ENCODE data around the gene TMEM125. TPM values are rescaled to one million over a fixed set of nuclear protein-coding genes. Genes with fewer than 3 reads are reported as not detected.

The TMEM125 gene
- polyA plus RNA-seq, 2 donors, result 10.9 to 11.7 TPM

DNA sequence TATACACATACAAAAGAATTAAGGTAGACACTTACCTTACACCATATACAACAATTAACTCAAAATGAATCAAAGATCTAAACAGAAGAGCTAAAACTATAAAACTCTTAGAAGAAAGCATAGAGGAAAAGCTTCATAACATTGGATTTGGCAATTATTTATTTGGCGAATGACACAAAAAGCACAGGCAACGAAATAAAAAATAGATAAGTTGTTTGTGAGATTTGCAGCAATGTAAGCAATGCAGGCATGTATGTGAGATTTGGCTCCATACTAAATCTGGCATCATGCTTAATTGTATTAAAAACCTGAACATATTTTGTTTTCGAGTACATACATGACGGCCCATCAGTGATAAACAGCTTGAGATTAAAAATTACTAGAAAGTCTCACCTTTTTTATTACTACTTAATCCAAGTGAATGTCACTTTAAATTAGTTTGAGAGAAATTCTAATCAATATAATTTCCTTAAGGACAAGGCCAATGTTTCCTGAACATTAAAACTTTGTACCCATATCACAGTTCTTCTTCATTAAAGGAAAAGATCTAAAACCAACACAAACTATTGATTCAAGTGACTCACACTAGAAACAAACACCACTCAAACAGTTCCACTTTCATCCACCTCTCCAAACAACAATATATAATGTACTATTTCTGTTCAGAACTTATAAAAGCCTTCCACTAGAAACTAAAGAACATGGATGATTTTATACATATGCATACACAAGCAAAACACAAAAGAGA lies 23.1 kb upstream of the TMEM125 start:
- 87 to 94% methylated on average over 4 of the region's 4 CpGs for WGBS, 2 donors
- Histone ChIP-seq H3K36me3 (ENCODE audit: control insufficient read depth in 2 of 2, insufficient read depth in 2 of 2, low read length in 1 of 2) (no peaks in the 10 kb centered on the region), H3K4me3 (ENCODE audit: low read depth in 1 of 2, low read length in 2 of 2) (no peak overlapping the region), H3K27ac (ENCODE audit: low read depth in 2 of 2, low read length in 1 of 2) (no peak overlapping the region), H3K27me3 (ENCODE audit: control insufficient read depth in 1 of 2, insufficient read depth in 2 of 2, low read length in 2 of 2) (no peaks in the 10 kb centered on the region), H3K9me3 (ENCODE audit: control insufficient read depth in 2 of 2, insufficient read depth in 1 of 2, low read depth in 1 of 2, low read length in 1 of 2) (no peaks in the 10 kb centered on the region), H3K4me1 (ENCODE audit: control insufficient read depth in 2 of 2, insufficient read depth in 2 of 2, low read length in 1 of 2) (no peaks in the 10 kb centered on the region)

DNA sequence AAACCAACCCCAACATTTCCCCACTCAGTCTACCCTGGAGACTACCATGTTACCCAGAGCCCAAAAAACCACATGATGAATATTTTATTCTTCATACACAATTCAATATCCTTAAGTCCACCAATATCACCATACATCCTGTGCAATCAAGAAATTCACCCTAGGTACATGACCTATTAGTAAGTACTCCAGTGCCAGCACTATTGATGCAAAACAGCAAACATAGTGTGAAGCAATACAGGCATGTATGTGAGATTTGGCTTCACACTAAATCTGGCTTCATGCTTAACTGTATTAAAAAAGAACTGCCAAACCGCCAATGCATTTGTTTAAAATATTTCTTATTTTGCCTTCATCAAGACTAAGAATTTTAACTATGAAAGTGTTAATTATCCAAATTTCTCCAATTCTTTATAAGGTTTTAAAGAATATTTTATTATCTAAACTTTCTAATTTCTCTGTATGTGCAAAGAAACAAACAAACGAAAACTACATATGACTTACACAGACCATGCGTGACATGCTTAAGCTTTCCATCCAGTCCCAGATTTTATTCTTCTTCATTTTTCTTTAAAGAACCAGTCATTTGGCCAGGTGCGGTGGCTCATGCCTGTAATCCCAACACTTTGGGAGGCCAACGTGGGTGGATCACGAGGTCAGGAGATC lies 22.4 kb upstream of the TMEM125 start:
- Histone ChIP-seq H3K27me3 (ENCODE audit: control insufficient read depth in 1 of 2, insufficient read depth in 2 of 2, low read length in 2 of 2) (no peaks in the 10 kb centered on the region), H3K9me3 (ENCODE audit: control insufficient read depth in 2 of 2, insufficient read depth in 1 of 2, low read depth in 1 of 2, low read length in 1 of 2) (no peaks in the 10 kb centered on the region), H3K4me1 (ENCODE audit: control insufficient read depth in 2 of 2, insufficient read depth in 2 of 2, low read length in 1 of 2) (no peaks in the 10 kb centered on the region), H3K27ac (ENCODE audit: low read depth in 2 of 2, low read length in 1 of 2) (no peak overlapping the region), H3K4me3 (ENCODE audit: low read depth in 1 of 2, low read length in 2 of 2) (no peak overlapping the region), H3K36me3 (ENCODE audit: control insufficient read depth in 2 of 2, insufficient read depth in 2 of 2, low read length in 1 of 2) (no peaks in the 10 kb centered on the region)
- WGBS, 2 donors, result 78 to 84% methylated on average over 6 of the region's 6 CpGs

DNA sequence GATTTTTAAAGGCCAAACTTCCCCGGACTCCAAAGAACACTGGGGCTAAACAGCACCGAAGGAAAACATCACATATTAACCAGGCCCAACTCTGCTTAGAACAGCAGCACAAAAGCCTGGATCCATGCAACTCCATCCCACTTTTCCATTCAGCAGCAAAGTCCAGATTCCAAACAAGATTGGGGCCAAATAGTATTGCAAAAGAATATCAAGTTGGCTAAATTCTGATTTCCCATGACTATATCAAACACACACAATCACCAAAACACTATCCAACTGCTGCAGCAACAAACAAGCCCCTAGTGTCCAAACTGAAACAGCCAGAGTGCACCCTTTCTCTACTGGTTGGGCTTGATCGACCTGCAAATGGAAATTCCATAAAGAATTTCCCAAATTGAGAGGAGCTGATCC lies 19.4 kb upstream of the TMEM125 start:
- WGBS, 2 donors, result 81 to 88% methylated on average over 3 of the region's 3 CpGs
- H3K4me1 ChIP-seq (ENCODE audit: control insufficient read depth in 2 of 2, insufficient read depth in 2 of 2, low read length in 1 of 2), result no peaks in the 10 kb centered on the region
- H3K4me3 ChIP-seq (ENCODE audit: low read depth in 1 of 2, low read length in 2 of 2), result no peak overlapping the region

DNA sequence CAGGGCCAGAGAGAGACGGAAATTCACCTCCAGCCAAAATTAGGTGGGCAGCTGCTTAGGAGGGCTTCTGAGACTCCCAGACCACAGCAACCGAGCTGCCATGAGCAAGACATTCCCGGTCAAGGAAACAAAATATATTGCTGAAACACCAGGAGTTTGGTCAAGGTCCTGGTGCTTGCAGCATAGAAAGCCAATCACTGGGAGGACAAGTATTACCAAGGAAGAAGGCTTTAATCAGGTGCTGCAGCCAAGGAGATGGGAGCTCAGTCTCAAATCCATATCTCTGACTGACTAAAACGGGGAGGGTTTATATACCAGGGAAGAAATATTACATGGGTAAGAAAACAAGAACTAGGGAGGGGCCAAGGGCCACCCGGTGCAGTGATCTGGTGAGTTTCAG lies 18.8 kb upstream of the TMEM125 start:
- H3K4me1 ChIP-seq (ENCODE audit: control insufficient read depth in 2 of 2, insufficient read depth in 2 of 2, low read length in 1 of 2), result peaks cover 0 to 6% of the 10 kb centered on the region in 2 donors
- WGBS, 2 donors, result 90 to 91% methylated on average over 5 of the region's 5 CpGs
- no peak overlapping the region for H3K27ac ChIP-seq (ENCODE audit: low read depth in 2 of 2, low read length in 1 of 2)
- no peaks in the 10 kb centered on the region for H3K9me3 ChIP-seq (ENCODE audit: control insufficient read depth in 2 of 2, insufficient read depth in 1 of 2, low read depth in 1 of 2, low read length in 1 of 2)
- no peaks in the 10 kb centered on the region for H3K27me3 ChIP-seq (ENCODE audit: control insufficient read depth in 1 of 2, insufficient read depth in 2 of 2, low read length in 2 of 2)
- H3K4me3 ChIP-seq (ENCODE audit: low read depth in 1 of 2, low read length in 2 of 2), result no peak overlapping the region
- no peaks in the 10 kb centered on the region for H3K36me3 ChIP-seq (ENCODE audit: control insufficient read depth in 2 of 2, insufficient read depth in 2 of 2, low read length in 1 of 2)

More for the DNA sequence above, 19.4 kb upstream of the TMEM125 start:
- H3K27me3 ChIP-seq (ENCODE audit: control insufficient read depth in 1 of 2, insufficient read depth in 2 of 2, low read length in 2 of 2), result no peaks in the 10 kb centered on the region
- H3K9me3 ChIP-seq (ENCODE audit: control insufficient read depth in 2 of 2, insufficient read depth in 1 of 2, low read depth in 1 of 2, low read length in 1 of 2), result no peaks in the 10 kb centered on the region
- no peaks in the 10 kb centered on the region for H3K36me3 ChIP-seq (ENCODE audit: control insufficient read depth in 2 of 2, insufficient read depth in 2 of 2, low read length in 1 of 2)
- H3K27ac ChIP-seq (ENCODE audit: low read depth in 2 of 2, low read length in 1 of 2), result no peak overlapping the region

DNA sequence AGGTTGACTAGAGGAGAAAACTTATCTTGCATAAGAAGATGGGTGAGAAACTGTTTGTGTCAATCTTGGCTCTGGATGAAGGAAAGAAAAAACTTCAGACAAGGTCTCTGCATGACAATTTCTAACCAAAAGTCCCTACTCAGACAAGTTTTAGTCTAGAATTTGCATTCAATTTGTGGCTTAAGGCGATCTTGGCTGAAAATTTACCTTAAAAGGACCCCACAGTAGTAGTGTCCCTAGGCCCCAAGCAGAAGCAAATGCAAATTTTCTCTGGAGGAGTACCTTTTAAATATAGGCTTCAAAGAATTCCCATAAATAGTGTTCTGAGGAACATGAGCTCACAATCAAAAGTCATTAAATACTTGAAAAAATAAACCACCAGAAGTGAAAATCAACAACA lies 17.6 kb upstream of the TMEM125 start:
- Histone ChIP-seq H3K9me3 (ENCODE audit: control insufficient read depth in 2 of 2, insufficient read depth in 1 of 2, low read depth in 1 of 2, low read length in 1 of 2) (no peaks in the 10 kb centered on the region), H3K27me3 (ENCODE audit: control insufficient read depth in 1 of 2, insufficient read depth in 2 of 2, low read length in 2 of 2) (no peaks in the 10 kb centered on the region), H3K4me3 (ENCODE audit: low read depth in 1 of 2, low read length in 2 of 2) (no peak overlapping the region), H3K36me3 (ENCODE audit: control insufficient read depth in 2 of 2, insufficient read depth in 2 of 2, low read length in 1 of 2) (no peaks in the 10 kb centered on the region), H3K27ac (ENCODE audit: low read depth in 2 of 2, low read length in 1 of 2) (no peak overlapping the region), H3K4me1 (ENCODE audit: control insufficient read depth in 2 of 2, insufficient read depth in 2 of 2, low read length in 1 of 2) (peaks cover 0 to 9% of the 10 kb centered on the region in 2 donors)
- WGBS, 2 donors, result 83 to 93% methylated on average over 1 of the region's 1 CpG

DNA sequence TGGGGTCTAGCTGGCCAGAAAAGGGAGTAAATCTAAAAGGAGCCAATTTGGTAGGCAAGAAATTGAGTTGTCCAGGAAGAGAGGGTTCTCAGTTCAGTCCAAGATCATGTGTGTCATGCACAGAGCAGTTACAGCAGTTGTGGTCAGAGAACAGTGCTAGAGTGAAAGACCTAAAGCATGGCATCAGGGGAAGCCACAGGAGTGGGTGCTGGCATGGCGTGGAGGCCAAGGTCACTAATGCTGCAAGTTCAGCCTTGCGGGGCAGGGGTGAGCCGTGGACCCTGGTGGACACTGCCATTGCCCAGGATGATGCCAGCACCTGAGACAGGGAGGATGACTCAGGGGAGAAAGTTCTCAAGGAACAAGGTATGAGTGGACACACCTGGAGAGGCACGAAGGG lies 16.6 kb upstream of the TMEM125 start:
- no peaks in the 10 kb centered on the region for H3K27me3 ChIP-seq (ENCODE audit: control insufficient read depth in 1 of 2, insufficient read depth in 2 of 2, low read length in 2 of 2)
- H3K4me3 ChIP-seq (ENCODE audit: low read depth in 1 of 2, low read length in 2 of 2), result no peak overlapping the region
- H3K4me1 ChIP-seq (ENCODE audit: control insufficient read depth in 2 of 2, insufficient read depth in 2 of 2, low read length in 1 of 2), result peaks cover 0 to 11% of the 10 kb centered on the region in 2 donors
- no peaks in the 10 kb centered on the region for H3K36me3 ChIP-seq (ENCODE audit: control insufficient read depth in 2 of 2, insufficient read depth in 2 of 2, low read length in 1 of 2)
- 90 to 92% methylated on average over 4 of the region's 4 CpGs for WGBS, 2 donors
- no peaks in the 10 kb centered on the region for H3K9me3 ChIP-seq (ENCODE audit: control insufficient read depth in 2 of 2, insufficient read depth in 1 of 2, low read depth in 1 of 2, low read length in 1 of 2)
- H3K27ac ChIP-seq (ENCODE audit: low read depth in 2 of 2, low read length in 1 of 2), result no peak overlapping the region

DNA sequence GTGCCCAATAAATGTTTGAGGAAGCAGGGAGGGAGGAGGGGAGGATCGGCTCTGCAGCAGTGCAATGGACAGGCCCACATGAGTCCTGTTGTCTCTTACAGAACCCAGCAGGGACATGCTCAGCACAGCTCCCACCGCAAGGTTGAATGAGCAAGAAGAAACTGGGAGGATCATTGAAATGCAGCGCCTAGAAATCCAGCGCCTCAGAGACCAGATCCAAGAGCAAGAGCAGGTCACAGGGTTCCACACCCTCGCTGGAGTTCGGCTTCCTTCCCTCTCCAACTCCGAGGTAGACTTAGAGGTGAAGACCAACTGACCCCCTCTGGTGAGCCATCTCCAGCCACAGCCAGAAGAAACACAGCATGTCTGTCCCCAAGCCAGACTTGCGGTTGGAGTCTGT lies 15.9 kb upstream of the TMEM125 start:
- Histone ChIP-seq H3K4me1 (ENCODE audit: control insufficient read depth in 2 of 2, insufficient read depth in 2 of 2, low read length in 1 of 2) (peaks cover 0 to 11% of the 10 kb centered on the region in 2 donors), H3K4me3 (ENCODE audit: low read depth in 1 of 2, low read length in 2 of 2) (no peak overlapping the region), H3K36me3 (ENCODE audit: control insufficient read depth in 2 of 2, insufficient read depth in 2 of 2, low read length in 1 of 2) (no peaks in the 10 kb centered on the region), H3K9me3 (ENCODE audit: control insufficient read depth in 2 of 2, insufficient read depth in 1 of 2, low read depth in 1 of 2, low read length in 1 of 2) (no peaks in the 10 kb centered on the region), H3K27ac (ENCODE audit: low read depth in 2 of 2, low read length in 1 of 2) (no peak overlapping the region), H3K27me3 (ENCODE audit: control insufficient read depth in 1 of 2, insufficient read depth in 2 of 2, low read length in 2 of 2) (no peaks in the 10 kb centered on the region)
- WGBS, 2 donors, result 84 to 89% methylated on average over 8 of the region's 8 CpGs

DNA sequence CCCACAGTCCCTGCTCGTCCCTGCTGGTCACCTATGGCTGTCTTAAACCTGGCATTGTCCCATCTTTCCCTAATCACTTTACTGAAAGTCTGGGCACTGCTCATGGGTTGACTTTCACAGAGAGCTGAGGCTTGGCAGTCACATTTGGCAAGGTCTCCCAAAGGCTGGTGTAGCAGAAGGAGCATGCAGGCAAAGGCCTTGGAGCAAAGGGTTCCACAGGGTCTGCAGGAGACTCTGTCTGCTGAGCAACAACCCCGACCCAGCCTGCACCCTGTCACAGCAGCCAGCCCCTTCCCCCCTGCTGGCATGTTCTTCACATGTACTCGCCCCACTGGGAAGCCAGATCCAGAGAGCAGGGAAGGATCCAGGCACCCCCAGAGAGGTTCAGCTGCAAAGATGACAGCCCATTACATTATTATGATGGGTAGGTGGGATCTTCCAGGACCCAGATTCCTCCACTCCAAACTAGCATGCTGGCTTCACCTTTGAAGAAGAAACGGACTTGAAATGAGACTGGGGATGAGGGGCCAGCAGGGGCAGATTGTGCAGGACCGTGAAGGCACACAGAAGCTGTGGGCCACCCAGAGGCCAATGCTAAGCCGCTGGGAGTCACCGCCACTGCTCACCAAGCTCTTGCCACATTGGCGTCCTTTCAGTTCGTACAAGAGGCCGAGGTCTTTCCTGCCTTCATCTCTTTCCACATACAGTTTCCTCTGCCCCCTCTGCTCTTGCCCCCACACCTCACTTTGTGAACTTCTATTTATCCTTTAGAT lies 14.2 kb upstream of the TMEM125 start:
- Histone ChIP-seq H3K9me3 (ENCODE audit: control insufficient read depth in 2 of 2, insufficient read depth in 1 of 2, low read depth in 1 of 2, low read length in 1 of 2) (no peaks in the 10 kb centered on the region), H3K4me1 (ENCODE audit: control insufficient read depth in 2 of 2, insufficient read depth in 2 of 2, low read length in 1 of 2) (peaks cover 0 to 11% of the 10 kb centered on the region in 2 donors), H3K27me3 (ENCODE audit: control insufficient read depth in 1 of 2, insufficient read depth in 2 of 2, low read length in 2 of 2) (no peaks in the 10 kb centered on the region), H3K36me3 (ENCODE audit: control insufficient read depth in 2 of 2, insufficient read depth in 2 of 2, low read length in 1 of 2) (no peaks in the 10 kb centered on the region), H3K4me3 (ENCODE audit: low read depth in 1 of 2, low read length in 2 of 2) (no peak overlapping the region), H3K27ac (ENCODE audit: low read depth in 2 of 2, low read length in 1 of 2) (peak overlapping the region in 1 of 2 donors; percentile 70)
- 68 to 73% methylated on average over 10 of the region's 10 CpGs for WGBS, 2 donors

DNA sequence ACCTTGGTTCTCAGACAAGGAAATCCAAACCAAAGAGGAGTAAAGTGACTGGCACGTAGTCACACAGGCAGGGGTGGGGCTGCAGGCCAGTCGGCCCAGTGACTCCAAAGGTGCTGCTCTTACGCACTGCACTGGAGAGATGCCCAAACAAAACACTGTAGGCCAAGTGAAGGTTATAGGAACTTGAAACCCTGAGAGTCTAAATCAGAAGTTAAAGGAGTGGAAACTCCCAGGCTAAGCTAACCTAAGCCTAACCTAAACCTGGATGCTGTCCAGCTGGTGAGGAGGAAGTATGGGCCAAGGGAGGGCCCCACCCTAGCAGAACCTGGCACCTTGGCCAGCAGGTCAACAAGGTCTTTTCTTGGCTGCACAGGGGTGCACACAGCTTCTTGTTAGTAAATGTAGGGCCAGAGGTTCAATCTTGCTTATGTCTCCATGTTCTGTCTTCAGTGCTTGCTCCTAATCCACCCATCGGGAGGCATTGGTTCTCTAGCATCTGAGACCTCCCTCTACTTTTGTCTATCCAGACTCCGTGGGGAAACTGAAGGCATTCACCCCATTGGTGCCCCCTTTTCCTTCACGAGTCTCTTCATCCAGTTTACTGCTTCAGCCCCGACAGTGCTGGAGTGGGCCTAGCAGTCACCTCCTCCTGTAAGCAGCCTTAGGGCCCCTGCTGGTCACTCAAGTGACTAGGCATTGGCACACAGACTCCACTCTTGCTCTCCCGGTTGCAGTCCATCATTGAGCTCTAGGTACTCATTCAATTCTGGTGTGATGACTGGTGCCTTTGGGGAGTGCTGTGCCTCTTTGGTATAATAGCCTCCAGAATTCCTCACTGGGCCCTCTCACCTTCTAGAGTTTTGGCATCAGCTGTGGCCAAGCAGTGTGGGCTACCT lies 12.9 kb upstream of the TMEM125 start:
- Histone ChIP-seq H3K4me1 (ENCODE audit: control insufficient read depth in 2 of 2, insufficient read depth in 2 of 2, low read length in 1 of 2) (peaks cover 0 to 11% of the 10 kb centered on the region in 2 donors), H3K27me3 (ENCODE audit: control insufficient read depth in 1 of 2, insufficient read depth in 2 of 2, low read length in 2 of 2) (no peaks in the 10 kb centered on the region), H3K4me3 (ENCODE audit: low read depth in 1 of 2, low read length in 2 of 2) (no peak overlapping the region), H3K36me3 (ENCODE audit: control insufficient read depth in 2 of 2, insufficient read depth in 2 of 2, low read length in 1 of 2) (no peaks in the 10 kb centered on the region), H3K27ac (ENCODE audit: low read depth in 2 of 2, low read length in 1 of 2) (peak overlapping the region; percentile 87 to 91), H3K9me3 (ENCODE audit: control insufficient read depth in 2 of 2, insufficient read depth in 1 of 2, low read depth in 1 of 2, low read length in 1 of 2) (no peaks in the 10 kb centered on the region)
- WGBS, 2 donors, result 71 to 75% methylated on average over 8 of the region's 8 CpGs

Measured in esophagus (tissue), 2 donors.